GOT3 (cell line): ENCODE data around the gene SUPT20H.
A peak's percentile ranks its signal among the peaks of the same experiment; 100 is the strongest.

ENCODE experiments used
- DNase-seq: peaks from one replicate; lab custom pipeline; 2025; ENCODE audit warnings: mixed read lengths; lab: John Stamatoyannopoulos, UW

Gene SUPT20H

DNA sequence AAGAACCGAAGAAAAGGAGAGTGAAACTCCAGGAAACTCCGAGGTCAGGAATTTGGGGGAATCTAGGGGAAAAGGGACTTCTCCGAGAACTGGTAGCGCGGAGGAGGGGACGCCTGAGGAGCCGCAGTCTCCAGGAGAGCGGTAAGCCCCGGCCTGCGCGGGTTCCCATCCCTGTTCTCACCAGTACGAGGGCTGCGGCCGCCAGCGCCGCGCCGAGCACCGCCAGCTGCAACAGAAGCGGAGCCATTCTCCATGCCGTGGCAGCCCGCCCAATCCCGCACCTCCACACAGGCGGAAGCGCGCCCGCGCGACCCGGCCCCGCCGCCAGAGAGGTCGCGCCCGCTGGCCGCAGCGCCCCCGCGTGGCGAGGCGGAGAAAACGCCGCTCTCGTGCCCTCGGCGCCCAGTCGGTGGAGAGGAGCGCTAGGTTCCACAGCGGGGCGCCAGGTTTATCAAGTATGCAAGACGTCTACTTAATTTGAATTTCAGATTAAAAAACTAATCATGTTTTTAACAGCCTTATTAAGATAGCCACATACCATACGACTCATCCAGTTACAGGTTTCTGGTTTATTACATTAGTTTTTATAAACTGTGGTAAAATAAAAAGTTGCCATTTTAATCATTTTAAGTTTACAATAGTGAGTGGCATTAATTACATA is 60.3 kb downstream of the SUPT20H start, which contains the start of gene ALG5:
TSS of gene ALG5 (minus strand) at position 287 of the 661 bp plus-strand sequence. CDS start at position 247, 40 bp downstream.
- peak; percentile 75 for DNase-seq

DNA sequence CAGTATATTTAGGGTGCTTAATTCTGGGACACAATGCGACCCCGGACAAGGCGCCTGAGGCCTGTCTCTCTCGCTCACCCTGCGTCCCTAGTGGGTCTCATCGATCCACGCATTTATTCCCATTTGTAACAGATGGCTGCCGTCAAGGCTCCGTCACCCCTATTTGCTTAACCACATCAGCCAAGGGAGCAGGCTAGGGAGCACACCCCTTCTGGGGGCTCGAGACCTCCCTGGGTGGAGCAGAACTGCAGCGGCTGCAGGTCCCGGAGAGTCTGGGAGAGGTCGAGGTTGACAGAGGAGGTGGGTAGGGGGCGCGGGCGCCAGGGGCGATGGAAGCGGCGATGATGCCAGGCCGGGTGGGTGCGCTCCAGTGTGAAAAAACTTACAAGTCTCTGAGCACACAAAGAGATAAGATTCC is 60.9 kb downstream of the SUPT20H start:
- no peak for DNase-seq

DNA sequence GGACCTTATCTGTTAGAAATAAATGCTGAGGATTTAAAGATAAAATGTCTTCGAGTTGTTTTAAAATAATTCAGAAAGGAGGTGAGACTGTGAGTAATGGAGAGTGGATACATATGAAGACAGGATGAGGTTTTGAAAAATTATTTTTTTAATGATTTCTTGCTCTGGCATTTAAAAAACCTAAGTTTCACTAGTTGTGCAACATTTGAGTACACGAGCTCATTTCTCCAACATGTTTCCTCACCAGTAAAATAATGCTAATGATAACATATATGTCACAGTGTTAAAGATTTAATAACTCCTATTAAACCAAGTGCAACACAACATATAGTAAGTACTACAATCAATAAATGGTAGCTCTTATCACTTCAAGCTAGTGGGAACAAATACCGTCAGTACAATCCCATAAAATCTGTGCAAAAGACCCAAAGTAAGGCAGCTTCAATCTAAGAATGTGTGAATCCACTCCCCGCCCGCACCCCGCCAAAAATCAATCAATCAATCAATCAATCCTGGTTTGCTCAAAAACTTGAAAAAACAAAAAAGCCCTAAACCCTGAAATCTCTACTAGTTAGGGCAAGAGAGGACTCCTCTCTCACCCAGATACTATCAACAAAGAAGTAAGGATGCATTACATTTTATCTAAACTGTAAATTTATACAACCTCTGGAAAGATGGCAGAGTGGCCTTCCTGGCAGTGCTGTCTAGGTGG is 61.6 kb downstream of the SUPT20H start:
- DNase-seq: no peak

DNA sequence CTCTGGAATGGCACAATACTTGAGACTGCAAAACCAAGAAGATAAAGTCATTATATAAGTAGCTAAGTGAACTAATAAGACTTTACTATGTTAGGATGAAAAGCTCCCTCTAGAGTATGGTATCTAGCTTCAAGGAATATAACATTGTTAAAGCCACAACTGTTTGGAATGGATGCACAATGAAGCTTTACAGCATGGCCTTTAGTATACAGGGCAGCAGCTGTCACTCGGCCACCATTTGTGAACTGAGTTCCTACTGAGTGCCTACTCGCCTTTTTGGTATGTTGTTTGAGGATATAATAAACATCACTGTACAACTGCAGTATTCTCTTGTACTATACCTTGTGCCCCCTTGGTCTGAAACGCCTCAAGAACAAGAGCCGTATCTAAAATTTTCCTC is 67.1 kb downstream of the SUPT20H start:
- no peak for DNase-seq

DNA sequence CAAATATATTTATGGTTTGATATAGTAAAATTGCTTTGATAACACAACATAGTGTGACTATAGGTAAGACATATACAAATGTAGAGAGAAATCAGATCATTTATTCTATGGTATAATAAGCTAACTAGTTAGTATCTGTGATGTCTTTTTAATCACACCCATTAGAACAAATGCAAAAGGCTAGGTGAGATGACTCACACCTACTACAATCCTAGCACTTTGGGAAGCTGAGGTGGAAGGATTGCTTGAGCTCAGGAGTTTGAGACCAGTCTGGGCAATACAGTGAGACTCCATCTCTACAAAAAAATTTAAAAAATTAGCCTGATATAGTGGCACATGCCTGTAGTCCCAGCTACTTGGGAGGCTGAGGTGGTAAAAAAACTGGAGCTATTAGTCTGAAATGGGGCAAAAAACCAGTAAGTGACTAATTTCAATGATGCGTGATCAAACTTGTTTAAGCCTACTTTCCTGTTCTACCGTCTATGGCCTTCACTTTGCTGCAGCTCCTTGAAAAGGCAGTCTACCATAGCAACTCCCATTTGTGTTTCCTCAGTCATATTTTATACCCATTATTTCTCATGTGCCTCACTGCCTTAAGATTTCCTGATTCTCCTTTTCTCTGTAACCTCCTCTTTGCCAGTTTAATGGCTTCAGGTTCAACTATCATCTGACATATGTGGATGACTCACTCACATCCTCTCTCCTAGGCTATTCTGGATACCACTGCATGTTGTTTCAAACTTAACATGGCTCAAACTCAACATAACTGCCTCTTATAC is 72.8 kb downstream of the SUPT20H start:
- DNase-seq: no peak

DNA sequence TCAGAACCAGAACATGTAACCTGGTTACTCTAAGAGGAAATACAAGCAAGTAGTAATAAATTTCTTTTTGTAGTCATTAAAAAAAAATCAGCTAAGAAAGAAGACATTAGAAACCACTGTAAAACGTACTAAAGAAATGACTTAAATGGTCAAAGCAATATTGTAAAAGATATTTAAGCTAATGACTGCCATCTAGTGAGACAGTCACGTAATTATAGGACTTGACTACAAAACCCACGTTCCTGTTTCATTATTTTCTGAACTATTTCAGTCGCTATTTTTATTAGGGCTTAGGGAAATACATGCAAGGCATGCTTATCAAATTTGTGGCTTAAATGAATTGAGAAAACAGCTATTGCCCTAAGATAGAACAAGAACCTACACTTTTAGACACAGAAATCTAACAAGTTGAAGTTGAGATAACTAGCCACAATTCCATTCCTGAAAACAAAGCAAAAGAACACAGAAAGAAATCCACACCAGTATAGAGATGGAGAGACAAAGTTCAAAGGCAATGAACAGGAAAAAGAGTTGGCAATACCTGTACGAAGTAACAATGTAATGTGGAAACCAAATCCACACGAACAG is 78.2 kb downstream of the SUPT20H start:
- no peak for DNase-seq

DNA sequence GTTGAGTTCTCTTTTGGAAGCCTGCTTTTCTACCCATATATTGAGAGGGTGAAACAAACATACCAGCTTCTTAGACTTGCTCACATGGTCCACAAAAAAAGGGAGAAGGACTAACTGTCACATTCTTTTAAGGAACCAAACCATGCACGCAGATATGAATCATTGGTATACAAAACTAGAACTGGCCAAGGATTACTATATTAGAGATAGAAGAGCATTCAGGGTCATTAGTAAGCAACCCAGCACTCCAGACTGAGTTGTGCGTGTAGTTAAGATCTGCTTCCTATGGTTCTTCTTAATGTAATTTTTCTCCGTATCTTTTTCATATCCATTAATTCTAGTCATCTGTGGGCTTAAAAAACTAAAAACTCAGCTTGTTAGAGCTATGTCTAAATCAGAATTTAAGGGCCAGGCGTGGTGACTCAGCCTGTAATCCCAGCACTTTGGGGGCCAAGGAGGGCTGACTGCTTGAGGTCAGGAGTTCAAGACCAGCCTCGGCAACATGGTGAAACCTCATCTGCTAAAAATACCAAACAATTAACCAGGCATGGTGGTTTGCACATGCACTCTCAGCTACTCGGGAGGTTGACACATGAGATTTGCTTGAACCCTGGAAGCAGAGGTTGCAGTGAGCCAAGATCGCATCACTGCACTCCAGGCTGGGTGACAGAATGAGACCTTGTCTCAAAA is 80.0 kb downstream of the SUPT20H start:
- no peak for DNase-seq

DNA sequence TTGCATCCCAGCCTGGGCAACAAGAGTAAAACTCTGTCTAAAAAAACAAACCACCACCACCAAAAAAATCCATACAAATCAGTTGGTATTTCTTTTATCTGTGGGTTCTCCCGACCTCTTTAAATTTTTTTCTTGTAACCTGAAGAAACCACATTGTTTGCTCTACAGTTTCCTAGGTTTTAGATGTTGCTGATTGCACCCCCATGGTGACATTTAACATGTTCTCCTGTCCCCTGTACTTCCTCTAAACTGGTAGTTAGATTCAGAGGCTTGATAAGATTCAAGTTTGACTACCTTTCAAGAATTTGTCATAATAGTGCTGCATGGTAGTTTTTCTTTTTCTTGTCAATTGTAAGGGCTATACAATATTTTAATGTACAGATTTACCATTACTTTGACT is 84.3 kb downstream of the SUPT20H start:
- no peak for DNase-seq

DNA sequence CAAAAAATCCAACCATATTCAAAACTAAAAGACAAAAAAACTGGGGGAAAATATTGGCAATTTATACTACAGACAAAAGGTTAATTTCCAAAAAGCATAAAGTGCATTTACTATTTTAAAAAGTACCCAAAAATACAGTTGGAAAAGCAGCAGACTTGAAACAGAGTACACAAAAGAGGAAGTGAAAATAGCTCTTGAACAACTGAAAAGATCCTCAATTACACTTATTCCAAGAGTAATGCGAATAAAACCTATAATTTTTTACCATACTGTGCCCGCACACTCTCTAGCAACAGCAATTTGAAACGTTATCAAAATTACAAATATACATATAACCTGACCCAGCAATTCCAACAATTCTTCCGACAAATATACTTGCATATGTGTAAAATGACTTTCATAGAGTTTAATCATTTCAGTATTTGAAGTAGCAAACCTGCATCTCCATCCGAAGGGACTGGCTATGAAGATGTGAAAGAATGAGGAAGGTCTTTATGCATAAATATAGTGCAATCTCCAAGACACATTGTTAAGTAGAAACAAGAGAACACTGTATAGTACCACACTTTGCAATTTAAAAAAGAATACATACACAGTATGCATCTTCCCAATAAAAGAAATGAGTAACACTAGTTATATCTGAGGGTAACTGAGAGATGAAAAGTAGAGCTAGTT is 85.7 kb downstream of the SUPT20H start:
- DNase-seq: no peak

DNA sequence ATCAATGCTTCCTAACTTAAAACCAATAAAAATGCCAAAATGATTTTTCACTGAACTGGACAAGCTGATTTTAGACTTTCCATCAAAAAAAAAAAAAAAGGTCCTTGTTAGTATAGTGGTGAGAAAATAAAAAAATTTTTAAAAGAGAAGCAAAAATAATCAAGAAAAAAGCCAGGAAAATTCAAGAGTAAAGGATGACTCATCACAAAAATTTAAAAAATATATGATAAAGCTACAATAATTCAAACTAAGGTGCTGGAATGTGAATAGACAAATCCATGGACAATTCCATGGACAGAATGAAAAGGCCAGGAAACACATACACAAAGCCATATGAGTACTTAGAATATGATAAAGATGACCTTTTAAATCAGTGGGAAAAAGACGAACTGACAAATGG is 86.5 kb downstream of the SUPT20H start:
- no peak for DNase-seq

DNA sequence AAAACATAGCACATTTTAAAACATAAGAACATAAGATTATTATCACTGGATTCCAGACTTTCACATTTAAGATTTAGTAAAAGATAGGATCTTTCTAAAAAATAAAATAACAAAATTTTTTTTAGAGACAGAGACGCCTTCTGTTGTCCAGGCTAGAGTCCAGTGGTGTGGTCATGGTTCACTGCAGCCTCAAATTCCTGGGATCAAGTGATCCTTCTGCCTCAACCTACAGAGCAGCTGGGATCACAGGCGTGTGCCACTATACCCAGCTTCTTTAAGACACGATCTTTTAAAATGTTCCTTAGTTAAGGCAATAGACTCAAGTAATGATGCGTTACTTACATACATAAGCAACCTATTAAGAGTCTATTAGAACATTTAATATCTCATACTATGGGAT is 93.1 kb downstream of the SUPT20H start:
- no peak for DNase-seq

DNA sequence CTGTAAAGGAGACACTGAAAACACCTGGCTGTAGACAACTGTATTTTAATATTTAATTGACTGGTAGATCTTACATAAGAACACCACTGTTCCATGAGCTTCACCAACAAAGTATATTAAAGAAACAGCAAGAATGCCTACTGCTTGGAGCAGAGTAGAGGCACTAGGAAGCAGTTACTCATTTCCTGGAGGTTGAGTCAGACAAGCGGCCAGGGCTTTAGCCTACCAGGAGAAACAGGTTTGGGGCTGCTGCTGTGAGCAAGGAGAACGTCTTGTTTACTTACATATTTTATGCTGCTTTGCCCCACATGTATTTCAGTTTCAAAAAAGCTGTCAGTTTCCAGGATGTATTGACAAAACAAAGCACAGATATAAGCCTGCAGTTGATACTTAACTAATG is 93.7 kb downstream of the SUPT20H start:
- DNase-seq: no peak

DNA sequence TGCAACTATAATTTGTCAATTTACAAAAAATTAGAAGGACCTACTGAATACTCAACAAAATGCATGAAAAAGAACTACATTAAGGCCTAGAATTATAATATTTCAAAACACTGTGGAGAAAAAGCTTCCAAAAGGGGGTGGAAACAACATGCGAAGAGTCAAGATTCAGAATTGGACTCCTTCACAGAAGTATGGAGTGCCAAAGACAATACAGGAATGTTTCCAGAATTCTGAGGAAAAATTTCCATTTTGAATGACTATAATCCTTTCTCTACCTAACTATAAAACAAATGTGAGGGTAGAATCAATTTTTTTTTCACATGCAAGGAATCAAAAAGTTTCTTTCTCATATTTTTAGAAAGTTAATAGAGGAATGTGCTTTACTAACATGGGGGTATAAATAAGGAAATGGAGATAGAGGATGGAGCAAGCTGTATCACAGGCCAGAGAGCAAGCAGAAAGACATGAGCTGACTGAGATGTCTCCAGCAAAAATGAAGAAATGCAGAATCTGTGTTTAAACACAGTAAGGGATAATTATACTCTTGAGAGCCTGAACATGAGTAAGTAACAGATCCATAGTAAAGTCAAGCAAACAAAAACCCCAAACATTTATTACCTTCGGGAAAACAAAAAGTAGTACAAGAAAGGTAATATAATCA is 99.9 kb downstream of the SUPT20H start:
- no peak for DNase-seq
